Activated CD4-positive, alpha-beta T cell treated with anti-CD3 and anti-CD28 coated beads, Interleukin-2, Interleukin-4, amounts not matched to agents 100 ng/mL and 50 ng/mL, durations not matched to agents 16 hours and 8 hours (primary cell): Measurements from ENCODE around the gene RHOXF2.
A peak's percentile ranks its signal among the peaks of the same experiment; 100 is the strongest.

ENCODE experiments used
- DNase-seq: peaks from one replicate; pipeline ENCODE4 v3.0.0-alpha.2; 2020; ENCODE audit warnings: low spot score

The RHOXF2 gene

GRCh38 chrX:120200851-120201250 lies 42.4 kb downstream of the RHOXF2 start:
- no peak for DNase-seq

DNA sequence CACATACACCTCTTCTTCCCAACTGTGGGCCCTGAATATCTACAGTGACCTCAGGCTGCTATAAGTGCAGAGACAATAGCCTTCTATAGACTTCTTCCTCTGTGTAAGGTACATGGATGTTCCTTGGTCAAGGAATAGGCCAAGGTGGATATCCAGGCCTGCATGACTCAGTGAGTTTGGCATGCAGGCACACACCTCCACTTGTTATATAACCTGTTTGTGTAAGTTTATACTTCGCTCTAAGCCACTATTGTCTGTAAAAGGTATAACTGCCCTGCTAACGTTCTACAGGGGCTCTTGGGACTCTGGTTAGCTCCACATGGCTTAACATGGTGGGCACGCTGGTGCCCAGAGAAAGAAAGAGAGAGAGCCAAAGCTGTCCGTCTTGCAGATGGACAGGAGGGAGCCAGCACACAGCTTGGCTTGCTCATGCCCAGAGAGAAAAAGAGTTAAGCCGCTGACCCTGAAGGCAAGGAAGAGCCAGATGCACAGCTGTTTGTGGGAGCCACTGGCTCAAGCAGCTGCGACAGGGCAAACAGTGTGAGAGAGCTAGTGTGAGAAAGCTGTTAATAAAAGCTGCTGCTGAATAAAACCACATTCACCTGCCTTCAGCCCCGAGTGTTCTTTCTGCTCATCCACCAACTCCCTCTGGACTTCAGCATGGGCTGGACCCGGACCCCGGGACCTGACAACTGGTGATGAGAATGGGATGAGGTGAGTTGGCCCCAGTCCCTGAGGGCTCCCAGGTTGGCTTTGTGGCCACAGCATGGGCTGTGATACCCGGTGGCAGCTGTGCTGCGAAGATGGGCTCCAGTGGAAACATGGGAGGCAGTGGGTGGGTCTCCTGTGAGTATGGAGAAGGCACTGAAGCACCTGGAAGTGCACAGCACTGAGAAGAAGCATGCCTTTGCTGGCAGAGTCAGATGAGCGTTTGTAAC lies 47.7 kb downstream of the RHOXF2 start:
- no peak for DNase-seq

DNA sequence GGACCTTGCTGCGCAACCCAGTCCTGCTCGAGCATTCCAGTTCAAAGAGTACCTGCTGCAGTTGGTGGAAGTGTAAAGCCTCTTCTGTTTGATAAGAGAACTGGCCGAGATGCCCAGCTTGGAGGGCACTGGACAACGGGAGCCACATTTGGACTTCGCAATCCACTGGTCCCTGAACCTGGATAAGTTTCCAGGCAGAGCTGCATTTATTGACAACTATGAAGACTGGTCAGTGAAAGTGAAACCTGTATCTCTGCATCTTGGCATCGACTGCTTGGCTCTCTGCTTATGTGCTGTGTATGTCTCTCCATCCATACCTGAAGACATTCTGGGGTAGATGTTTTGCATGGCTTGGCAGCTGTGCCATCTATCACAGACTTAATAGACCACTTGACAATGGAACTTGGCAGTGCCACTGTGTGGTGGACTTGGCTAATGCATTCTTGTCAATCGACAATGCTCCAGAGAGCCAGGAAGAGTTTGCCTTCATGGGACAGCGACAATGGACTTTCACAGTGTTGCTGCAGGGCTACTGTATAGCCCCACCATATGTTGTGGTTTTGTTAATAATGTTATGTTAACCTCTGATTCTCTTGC lies 48.7 kb downstream of the RHOXF2 start:
- DNase-seq: no peak

DNA sequence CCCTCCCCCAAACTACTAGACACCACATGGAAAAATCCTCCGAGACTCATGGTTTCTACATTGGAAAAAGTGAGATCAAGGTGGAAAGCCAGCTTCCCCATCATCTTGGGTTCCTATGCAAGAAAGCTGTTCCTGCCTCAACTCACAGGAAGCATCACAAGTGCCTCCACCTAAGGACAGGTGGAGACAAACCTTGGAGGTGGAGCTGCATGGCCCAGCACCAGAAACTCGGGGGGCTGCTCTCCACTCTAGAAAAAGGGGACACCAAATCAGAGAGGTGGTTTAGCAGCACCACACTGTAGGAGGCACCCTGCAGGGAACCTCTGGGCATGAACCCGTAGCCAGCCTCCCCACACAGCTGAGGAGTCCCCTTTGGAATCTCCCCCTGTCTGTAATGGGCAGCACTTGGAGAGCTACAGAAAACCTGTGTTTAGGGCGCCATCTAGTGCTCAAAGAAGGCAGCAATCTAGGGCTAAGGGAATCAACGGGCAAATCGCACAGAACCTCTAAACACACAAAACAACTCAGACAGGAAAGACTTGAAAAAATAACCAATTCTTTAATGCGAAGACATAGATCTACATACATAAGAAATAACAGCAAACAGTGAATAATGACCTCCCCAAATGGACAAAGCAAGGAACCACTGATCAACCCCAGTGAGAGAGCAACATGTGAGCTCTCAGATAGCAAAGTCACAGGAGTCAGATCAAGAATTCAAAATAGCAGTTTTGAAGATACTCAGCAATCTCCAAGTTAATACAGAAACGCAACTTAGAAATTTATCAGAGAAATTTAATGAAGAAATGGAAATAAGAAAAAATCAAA lies 55.2 kb downstream of the RHOXF2 start:
- peak; percentile 65 for DNase-seq
